A549 (cell line): ENCODE data around the gene CRYGB.

Experiments used
- JUN ChIP-seq, 2 experiments: fragments of >200 bp; sonication (Bioruptor Twin); formaldehyde crosslinking; IDR thresholded peaks; 2 replicates in 1 of 2; 3 replicates in 1 of 2; pipeline ENCODE4 v1.6.1; 2016 to 2017
- PHF8 ChIP-seq: fragments of 200-600 bp; sonication (generic); IDR thresholded peaks from 2 replicates; pipeline ENCODE4 v1.6.1; 2016; ENCODE audit warnings: low read depth, mild to moderate bottlenecking, antibody characterized with exemption, moderate library complexity, borderline replicate concordance
- RARB ChIP-seq: fragments of 250-450 bp; sonication (Bioruptor Pico); IDR thresholded peaks from 2 replicates; pipeline ENCODE4 v1.8.0; 2021; ENCODE audit warnings: mild to moderate bottlenecking, moderate library complexity
- ZNF302 ChIP-seq: fragments of 250-450 bp; sonication (Bioruptor Pico); IDR thresholded peaks from 2 replicates; pipeline ENCODE4 v1.9.0; 2021; ENCODE audit warnings: inconsistent platforms, mild to moderate bottlenecking, moderate library complexity
- TF ChIP-seq, protein P1 (sequence below): fragments of >200 bp; sonication (Bioruptor Twin); formaldehyde crosslinking; IDR thresholded peaks from 3 replicates; pipeline ENCODE4 v1.5.1; 2016
- TF ChIP-seq, protein P2 (sequence below): fragments of 200-600 bp; sonication (generic); IDR thresholded peaks from 2 replicates; pipeline ENCODE4 v1.6.1; 2016; ENCODE audit warnings: antibody characterized with exemption, mild to moderate bottlenecking, moderate library complexity
- TF ChIP-seq, protein P3 (sequence below): IDR thresholded peaks from 2 replicates; pipeline ENCODE4 v1.6.1; 2012

DNA sequence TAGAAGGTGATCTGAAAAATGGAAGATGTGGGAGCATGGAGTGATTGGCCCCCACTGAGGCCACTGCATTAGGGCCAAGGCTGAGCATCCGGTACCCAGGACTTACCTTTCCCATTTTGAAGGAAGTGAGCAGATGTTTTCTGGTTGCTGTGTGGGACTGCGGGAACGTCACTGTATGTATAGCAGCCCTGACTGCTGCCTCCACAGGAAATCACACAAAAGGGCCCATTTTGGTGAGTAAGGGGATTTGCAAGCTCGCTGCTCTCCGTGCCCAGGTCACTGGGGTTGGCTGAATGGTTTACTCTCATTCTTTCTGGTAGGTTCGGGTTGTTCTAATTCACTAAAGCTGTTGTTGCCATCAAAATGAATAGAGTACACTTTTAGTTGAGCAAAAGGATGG lies at the start of gene CRYGB:
- TF ChIP-seq, protein P1, sequence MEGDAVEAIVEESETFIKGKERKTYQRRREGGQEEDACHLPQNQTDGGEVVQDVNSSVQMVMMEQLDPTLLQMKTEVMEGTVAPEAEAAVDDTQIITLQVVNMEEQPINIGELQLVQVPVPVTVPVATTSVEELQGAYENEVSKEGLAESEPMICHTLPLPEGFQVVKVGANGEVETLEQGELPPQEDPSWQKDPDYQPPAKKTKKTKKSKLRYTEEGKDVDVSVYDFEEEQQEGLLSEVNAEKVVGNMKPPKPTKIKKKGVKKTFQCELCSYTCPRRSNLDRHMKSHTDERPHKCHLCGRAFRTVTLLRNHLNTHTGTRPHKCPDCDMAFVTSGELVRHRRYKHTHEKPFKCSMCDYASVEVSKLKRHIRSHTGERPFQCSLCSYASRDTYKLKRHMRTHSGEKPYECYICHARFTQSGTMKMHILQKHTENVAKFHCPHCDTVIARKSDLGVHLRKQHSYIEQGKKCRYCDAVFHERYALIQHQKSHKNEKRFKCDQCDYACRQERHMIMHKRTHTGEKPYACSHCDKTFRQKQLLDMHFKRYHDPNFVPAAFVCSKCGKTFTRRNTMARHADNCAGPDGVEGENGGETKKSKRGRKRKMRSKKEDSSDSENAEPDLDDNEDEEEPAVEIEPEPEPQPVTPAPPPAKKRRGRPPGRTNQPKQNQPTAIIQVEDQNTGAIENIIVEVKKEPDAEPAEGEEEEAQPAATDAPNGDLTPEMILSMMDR: no peak
- no peak for TF ChIP-seq ZNF302 (CRISPR knock-in tag)
- TF ChIP-seq RARB (CRISPR knock-in tag): no peak
- no peak for TF ChIP-seq PHF8
- TF ChIP-seq, protein P2, sequence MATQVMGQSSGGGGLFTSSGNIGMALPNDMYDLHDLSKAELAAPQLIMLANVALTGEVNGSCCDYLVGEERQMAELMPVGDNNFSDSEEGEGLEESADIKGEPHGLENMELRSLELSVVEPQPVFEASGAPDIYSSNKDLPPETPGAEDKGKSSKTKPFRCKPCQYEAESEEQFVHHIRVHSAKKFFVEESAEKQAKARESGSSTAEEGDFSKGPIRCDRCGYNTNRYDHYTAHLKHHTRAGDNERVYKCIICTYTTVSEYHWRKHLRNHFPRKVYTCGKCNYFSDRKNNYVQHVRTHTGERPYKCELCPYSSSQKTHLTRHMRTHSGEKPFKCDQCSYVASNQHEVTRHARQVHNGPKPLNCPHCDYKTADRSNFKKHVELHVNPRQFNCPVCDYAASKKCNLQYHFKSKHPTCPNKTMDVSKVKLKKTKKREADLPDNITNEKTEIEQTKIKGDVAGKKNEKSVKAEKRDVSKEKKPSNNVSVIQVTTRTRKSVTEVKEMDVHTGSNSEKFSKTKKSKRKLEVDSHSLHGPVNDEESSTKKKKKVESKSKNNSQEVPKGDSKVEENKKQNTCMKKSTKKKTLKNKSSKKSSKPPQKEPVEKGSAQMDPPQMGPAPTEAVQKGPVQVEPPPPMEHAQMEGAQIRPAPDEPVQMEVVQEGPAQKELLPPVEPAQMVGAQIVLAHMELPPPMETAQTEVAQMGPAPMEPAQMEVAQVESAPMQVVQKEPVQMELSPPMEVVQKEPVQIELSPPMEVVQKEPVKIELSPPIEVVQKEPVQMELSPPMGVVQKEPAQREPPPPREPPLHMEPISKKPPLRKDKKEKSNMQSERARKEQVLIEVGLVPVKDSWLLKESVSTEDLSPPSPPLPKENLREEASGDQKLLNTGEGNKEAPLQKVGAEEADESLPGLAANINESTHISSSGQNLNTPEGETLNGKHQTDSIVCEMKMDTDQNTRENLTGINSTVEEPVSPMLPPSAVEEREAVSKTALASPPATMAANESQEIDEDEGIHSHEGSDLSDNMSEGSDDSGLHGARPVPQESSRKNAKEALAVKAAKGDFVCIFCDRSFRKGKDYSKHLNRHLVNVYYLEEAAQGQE: no peak
- TF ChIP-seq, protein P3, sequence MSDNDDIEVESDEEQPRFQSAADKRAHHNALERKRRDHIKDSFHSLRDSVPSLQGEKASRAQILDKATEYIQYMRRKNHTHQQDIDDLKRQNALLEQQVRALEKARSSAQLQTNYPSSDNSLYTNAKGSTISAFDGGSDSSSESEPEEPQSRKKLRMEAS: no peak
- no peak for TF ChIP-seq JUN (IDR thresholded peaks at IDR 0.05)
